HG03378 (cell line): ENCODE data around the gene LPP.

Source experiments
- ATAC-seq: cut with Tn5 transposase; IDR thresholded peaks from one replicate; pipeline ENCODE4 v1.9.1; 2021; ENCODE audit warnings: mild to moderate bottlenecking, moderate library complexity; ENCODE audit not compliant: unreplicated experiment

LPP gene

DNA sequence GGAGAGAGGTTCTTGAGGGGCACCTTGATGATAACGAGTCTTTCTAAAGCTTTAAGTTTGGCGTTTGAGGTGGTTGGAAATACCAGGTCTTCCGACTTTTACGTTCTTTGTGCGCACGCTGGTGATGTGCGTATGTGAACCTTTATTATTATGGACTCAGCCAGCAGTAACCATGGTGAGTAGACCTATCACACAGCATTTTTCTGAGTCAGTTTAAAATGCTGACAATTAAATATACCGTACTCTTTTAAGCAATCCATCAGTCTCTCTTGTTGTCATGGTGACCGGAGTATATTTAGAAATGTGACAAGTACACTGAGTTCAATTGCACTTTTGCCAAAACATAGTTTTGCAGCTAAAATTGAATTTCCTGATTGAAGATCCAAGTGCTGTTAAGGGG, 172.2 kb downstream of the LPP start:
- ATAC-seq = no peak

DNA sequence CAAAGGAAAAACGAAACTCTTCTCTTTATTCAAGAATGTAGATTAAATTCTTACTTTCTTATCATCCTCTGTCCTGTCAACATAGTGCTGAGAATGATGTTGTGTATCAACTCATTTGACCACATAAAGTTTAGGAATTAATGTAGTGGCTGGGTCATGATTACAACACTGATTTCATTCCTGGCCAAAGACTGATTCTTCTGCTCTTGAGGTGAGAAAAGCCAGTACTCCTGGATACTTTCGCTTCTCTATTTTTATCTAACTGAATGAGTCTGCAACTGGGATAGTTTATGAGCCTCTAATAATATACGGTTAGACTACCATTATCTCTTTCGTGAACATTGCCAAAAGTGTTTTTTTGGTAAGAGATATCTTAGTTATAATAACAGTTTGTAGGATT, 173.0 kb downstream of the LPP start:
- ATAC-seq = no peak

DNA sequence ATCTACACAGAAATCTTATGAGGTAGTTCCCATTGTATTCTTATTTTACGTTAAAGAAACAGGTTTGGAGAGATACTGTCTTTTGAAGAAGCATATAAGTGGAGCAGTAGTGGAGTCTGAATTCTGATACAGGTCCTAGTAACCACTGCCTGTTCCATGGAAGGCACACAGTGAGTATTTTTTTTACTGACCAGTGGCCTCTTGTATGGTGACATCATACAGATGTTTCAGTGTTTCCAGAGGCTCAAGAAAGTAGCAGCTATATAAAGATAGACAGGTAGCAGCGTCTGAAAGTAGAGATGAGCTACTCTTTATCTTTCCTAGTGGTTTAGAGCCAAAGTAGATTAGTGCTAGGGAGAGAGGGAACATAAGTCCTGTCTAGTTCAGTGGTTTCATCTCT, 173.5 kb downstream of the LPP start:
- no peak for ATAC-seq

DNA sequence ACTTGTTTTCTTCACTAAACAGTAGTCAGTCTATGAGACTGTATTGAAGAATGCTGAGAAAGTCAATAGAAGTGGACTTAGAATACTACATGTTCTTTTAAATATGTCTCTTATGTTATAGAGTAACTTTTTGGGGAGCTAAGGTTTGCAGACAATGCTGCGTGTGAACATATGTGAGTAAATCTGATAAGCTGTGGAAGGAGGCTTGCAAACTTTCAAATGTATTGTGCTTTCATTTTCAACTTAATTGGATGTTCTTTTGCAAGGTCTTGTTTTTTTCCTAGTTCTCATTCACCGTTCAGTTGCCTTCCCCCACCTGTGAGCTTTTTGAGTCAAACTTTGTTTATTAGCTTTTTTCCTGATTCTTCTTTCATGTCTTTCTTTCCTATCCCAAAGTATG, 176.2 kb downstream of the LPP start:
- ATAC-seq = no peak

DNA sequence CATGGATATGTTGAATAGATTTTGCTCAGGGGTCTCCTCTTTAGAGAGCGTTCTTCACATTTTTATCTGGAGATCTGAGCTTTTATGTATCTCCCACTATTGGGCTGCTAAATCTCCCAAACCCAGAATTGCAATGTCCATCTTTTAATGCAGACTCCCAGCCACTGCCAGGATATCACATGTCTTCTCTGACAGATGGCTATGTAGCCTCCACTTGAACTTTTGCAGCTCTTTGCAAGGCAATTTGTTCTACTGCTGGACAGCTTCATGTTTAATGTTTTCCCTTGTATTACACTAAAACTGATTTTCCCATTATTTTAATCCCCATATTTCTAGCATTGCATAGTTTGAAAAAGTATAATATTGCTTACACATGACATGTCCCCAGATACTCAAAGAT, 177.2 kb downstream of the LPP start:
- no peak for ATAC-seq

GRCh38 chr3:188332085-188332484, 178.1 kb downstream of the LPP start:
- ATAC-seq = no peak

- ATAC-seq = no peak
These were observed 181.7 kb downstream of the LPP start for GRCh38 chr3:188335656-188336055.

GRCh38 chr3:188336178-188336577, 182.2 kb downstream of the LPP start:
- ATAC-seq = no peak

DNA sequence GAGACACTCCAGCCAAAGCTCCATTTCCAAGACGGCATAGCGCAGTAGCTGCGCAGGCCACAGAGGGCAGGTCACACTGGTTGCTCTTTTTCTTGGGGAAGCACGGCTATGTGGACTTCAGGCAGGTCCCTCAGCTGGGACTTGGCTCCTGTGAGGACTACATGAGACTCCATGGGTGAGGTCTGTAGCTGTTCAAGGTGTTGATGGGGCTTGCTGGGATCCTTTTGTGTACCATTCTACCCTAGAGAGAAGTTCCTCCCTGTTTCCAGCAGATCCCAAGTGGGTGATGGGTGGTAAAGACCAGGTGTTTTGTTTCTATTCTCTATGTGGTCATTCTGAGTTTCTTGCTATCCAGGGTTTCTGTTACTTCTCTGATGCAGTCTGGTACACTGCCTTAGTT, 183.3 kb downstream of the LPP start:
- ATAC-seq = no peak

- no peak for ATAC-seq
These were observed 184.1 kb downstream of the LPP start for GRCh38 chr3:188338086-188338485.

GRCh38 chr3:188339410-188340295, 185.7 kb downstream of the LPP start:
- peak; percentile 81 for ATAC-seq

GRCh38 chr3:188341501-188341900, 187.5 kb downstream of the LPP start:
- no peak for ATAC-seq

DNA sequence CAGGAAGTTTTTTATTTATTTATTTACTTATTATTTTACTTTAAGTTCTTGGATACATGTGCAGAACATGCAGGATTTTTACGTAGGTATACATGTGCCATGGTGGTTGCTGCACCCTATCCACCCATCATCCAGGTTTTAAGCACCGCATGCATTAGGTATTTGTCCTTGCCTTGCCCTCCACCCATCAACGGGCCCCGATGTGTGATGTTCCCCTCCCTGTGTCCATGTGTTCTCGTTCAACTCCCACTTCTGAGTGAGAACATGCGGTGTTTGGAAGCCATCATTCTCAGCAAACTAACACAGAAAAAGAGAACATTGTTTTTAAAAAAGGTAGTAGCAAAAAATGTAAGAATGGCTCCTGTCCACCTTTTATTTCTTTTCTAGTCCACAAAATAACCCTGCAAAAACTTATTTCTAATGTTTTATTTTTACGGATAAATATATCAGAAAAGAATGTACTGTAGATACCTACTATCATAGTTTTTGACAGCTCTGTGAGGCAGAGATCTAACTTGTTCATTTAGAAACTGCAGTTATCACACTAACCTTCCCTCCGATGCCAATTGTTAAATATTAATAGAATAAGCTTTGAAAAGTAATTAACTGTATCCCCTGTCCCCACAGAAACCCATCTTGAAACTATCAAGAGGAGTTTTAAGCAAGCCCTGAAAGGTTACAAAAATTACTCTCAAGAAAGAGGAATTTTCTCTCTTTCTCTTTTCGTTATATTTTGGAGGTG, 189.2 kb downstream of the LPP start:
- no peak for ATAC-seq

DNA sequence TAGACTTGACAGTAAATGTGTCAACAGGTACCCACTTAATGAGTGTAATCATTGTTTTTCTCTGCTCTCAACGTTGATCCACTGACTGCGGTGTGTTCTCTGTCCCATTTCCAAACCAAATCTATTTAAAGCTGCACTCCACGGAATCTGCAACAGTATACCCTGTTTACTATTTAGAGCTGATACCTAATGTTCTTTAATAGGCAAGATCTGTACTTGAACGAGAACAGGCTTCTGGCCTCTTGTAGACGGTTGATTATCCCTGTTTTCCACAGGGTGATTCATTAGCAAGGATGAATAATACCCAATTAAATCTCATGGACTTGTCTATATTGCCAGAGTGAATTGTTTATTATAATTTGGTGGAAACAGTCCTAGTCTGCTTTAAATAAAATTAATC, 189.9 kb downstream of the LPP start:
- ATAC-seq = no peak

- no peak for ATAC-seq
These were observed 191.3 kb downstream of the LPP start for GRCh38 chr3:188345223-188345622.

GRCh38 chr3:188348435-188349244, 194.7 kb downstream of the LPP start:
- no peak for ATAC-seq

DNA sequence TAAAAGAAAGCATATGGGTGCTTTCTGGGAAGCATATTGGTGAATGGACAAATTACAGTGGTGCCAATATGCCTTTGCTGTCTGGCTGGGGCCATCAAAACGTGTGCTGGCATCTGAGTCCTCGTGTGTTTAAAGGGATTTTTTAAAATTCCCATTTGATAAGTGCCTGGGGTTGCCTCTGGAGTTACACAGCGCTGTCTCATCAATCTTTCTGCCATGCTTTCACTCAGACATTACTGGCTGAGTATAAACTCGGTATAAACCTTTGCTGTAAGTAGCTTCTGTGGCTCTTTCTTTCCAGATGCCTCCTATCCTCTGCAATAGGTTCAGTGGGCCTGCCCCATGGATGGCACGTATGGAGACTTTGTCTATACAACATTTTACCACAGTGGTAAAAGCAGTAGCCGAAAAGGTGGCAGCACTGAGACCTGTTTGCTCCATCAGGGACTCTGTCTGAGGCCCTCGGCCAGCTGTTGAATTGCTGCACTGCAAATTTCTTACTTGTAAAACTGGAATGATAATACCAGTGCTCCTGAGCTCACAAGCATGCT, 195.5 kb downstream of the LPP start:
- no peak for ATAC-seq

DNA sequence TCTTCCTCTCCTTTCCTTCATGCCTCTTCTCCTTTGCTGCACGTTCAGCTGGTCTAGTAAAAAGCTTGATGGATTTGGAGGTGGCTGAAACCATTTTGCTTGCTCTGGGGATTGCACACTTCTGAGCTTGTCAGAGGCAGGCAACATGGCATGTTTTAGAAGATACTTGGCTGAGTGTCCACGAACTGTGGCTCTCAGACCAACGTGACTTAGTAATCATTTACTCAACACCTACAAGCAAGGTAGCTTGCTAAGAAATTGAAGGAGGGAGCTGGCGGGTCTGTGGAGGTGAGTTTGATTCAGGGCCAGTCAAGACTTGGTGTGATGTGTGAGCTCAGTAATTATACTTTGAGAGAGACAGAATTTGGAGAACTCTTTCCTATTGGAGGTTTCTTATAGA, 196.0 kb downstream of the LPP start:
- ATAC-seq = no peak

DNA sequence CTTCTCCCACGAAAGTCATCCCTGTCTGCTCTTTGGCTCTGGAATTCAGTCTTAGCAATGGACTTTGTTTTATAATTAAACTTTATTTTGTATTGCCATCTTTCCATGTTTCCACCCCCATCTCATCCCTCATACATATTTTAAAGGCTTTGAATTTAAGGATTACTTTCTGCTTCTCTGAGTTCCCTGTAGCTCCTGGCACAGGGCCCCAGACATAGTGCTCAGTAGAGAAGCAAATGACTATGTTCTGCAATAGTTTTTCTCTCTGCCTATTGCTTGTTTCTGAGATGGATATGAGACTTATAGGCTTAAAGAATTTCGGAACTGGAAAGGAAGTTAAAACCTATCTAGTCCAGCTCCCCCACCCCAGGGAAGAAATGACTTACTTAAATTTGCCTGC, 197.0 kb downstream of the LPP start:
- no peak for ATAC-seq

- ATAC-seq = no peak
These were observed 197.7 kb downstream of the LPP start for GRCh38 chr3:188351648-188352047.
